Prostate gland (tissue), 2 donors: Measurements from ENCODE around the gene AFF3.

Experiments used
- CTCF ChIP-seq, 4 experiments: fragments of 200-600 bp in 2 of 4; fragments of 450-650 bp in 2 of 4; sonication (generic) in 2 of 4; IDR thresholded peaks; 1 replicate in 3 of 4; 2 replicates in 1 of 4; pipeline ENCODE4 v1.5.1; 2016 to 2019; ENCODE audit warnings: antibody characterized with exemption in 4 of 4, mild to moderate bottlenecking in 2 of 4, moderate library complexity in 2 of 4
- POLR2A ChIP-seq: fragments of 450-650 bp; IDR thresholded peaks from one replicate; pipeline ENCODE4 v1.6.1; 2016; ENCODE audit warnings: antibody characterized with exemption, mild to moderate bottlenecking
- POLR2AphosphoS5 ChIP-seq: sonication (generic); formaldehyde crosslinking; IDR thresholded peaks from one replicate; pipeline ENCODE4 v1.6.1; 2017; ENCODE audit warnings: antibody characterized with exemption

DNA sequence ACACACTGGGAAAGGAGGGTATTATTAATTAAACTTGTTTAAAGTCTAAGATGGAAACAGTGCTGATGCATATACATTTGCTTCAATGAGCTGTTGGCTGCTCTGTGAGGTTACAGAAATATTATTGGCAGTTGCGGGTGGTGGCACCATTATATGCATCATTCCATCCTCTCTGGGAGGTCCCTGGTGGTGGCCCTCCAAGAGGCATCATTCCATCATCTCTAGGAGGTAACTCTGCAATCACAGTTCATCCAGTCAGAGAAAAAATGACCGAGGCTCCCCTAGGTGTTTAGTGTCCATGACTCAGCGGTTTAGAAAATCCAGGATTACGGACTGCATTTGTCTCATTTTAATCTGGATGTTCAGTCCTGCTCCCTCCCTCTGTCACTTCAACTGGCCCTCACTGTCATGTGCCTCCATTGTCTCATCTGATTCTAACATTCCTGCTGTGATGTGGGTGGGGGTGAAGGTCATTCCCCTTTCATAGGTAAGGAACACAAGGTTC is 15.4 kb downstream of the AFF3 start:
- TF ChIP-seq CTCF (IDR thresholded peaks at IDR 0.05) = no peak
- no peak for TF ChIP-seq POLR2AphosphoS5
- no peak for TF ChIP-seq POLR2A
